Transverse colon (tissue), 4 donors: Measurements from ENCODE around the gene ELOVL4.

Source experiments
- POLR2A ChIP-seq: fragments of 450-650 bp; IDR thresholded peaks from one replicate; pipeline ENCODE4 v1.6.1; 2016; ENCODE audit warnings: antibody characterized with exemption, mild to moderate bottlenecking, moderate library complexity
- POLR2AphosphoS5 ChIP-seq, 3 donors: sonication (generic); formaldehyde crosslinking; IDR thresholded peaks; one replicate each; pipeline ENCODE4 v1.6.1; 2016; ENCODE audit warnings: antibody characterized with exemption in 3 of 3
- TF ChIP-seq, protein P1 (sequence below), 5 experiments: fragments of 200-600 bp in 3 of 5; fragments of 450-650 bp in 2 of 5; sonication (generic) in 3 of 5; IDR thresholded peaks; 1 replicate in 2 of 5; 2 replicates in 3 of 5; pipeline ENCODE4 v1.5.1; 2016 to 2017; ENCODE audit warnings: antibody characterized with exemption in 5 of 5, inconsistent platforms in 3 of 5, mild to moderate bottlenecking in 2 of 5, moderate library complexity in 1 of 5

DNA sequence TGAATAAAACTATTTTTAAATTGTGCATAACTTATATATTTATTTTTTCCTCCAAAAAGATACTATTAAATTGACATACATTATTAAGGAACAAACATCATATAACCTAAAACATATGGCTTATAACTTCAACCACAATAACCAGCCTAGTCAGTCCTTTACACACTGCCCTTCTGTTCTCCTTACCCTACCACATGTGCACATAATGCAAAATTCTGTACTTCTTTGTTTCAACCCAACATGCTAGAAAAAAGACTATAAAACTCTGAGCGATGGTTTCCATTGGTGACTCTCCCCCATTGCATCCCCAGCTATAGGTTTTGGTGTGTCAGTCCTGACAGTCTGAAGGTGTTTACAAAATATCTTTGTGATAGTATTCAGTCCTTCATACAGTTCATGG, 42.3 kb upstream of the ELOVL4 start:
- TF ChIP-seq, protein P1, sequence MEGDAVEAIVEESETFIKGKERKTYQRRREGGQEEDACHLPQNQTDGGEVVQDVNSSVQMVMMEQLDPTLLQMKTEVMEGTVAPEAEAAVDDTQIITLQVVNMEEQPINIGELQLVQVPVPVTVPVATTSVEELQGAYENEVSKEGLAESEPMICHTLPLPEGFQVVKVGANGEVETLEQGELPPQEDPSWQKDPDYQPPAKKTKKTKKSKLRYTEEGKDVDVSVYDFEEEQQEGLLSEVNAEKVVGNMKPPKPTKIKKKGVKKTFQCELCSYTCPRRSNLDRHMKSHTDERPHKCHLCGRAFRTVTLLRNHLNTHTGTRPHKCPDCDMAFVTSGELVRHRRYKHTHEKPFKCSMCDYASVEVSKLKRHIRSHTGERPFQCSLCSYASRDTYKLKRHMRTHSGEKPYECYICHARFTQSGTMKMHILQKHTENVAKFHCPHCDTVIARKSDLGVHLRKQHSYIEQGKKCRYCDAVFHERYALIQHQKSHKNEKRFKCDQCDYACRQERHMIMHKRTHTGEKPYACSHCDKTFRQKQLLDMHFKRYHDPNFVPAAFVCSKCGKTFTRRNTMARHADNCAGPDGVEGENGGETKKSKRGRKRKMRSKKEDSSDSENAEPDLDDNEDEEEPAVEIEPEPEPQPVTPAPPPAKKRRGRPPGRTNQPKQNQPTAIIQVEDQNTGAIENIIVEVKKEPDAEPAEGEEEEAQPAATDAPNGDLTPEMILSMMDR (IDR thresholded peaks at IDR 0.05): no peak
- no peak for TF ChIP-seq POLR2A
- no peak for TF ChIP-seq POLR2AphosphoS5 (IDR thresholded peaks at IDR 0.05)
